B cell (primary cell): ENCODE measurements around the gene MRPL14. TPM values are rescaled to one million over a fixed set of nuclear protein-coding genes. Genes with fewer than 3 reads are reported as not detected.

Source experiments
- ATAC-seq: fragments of 200-7000 bp; cut with Tn5 transposase; one replicate; pipeline ENCODE4 v1.10.0; 2021; ENCODE audit warnings: low read depth, mild to moderate bottlenecking, moderate number of reproducible peaks, moderate library complexity
- CTCF ChIA-PET: fragments of 350-600 bp; sonication (Branson Sonifier 250); formaldehyde crosslinking; loops from one replicate; lab custom pipeline; 2021; ENCODE audit warnings: antibody characterized with exemption, inconsistent platforms; lab: Charles Lee
- POLR2A ChIA-PET: fragments of 350-600 bp; sonication (Branson Sonifier 250); formaldehyde crosslinking; loops from one replicate; lab custom pipeline; 2021; ENCODE audit warnings: antibody characterized with exemption; lab: Charles Lee
- DNase-seq: peaks from one replicate; pipeline ENCODE4 v3.0.0; 2013
- H2AFZ ChIP-seq: 2 replicates; pipeline ENCODE4 v1.6.1; 2012; ENCODE audit warnings: mild to moderate bottlenecking, low read depth, low read length; ENCODE audit not compliant: insufficient read depth, poor library complexity, severe bottlenecking
- H3K27ac ChIP-seq, 2 donors: 1 replicate in 1 of 2; 2 replicates in 1 of 2; pipeline ENCODE4 v1.5.1; 2012 to 2013; ENCODE audit warnings: low read length in 2 of 2, mild to moderate bottlenecking in 2 of 2, moderate library complexity in 1 of 2
- H3K27me3 ChIP-seq, 4 experiments: fragments of 200-600 bp in 1 of 4; sonication (generic) in 1 of 4; replicated peaks in 1 of 4; 1 replicate in 2 of 4; 2 replicates in 2 of 4; pipeline versions ENCODE4 v1.6.1 to v1.7.0; 2013 to 2016; ENCODE audit warnings: low read length in 3 of 4, mild to moderate bottlenecking in 2 of 4, mixed read lengths in 1 of 4, moderate library complexity in 1 of 4; ENCODE audit not compliant: insufficient read depth in 4 of 4, control insufficient read depth in 3 of 4; ENCODE audit errors: control extremely low read depth in 1 of 4
- H3K36me3 ChIP-seq, 2 experiments: replicated peaks in 1 of 2; 1 replicate in 1 of 2; 2 replicates in 1 of 2; pipeline versions ENCODE4 v1.6.1 to v1.7.1; 2013; ENCODE audit warnings: low read length in 1 of 2; ENCODE audit not compliant: insufficient read depth in 2 of 2, control insufficient read depth in 1 of 2; ENCODE audit errors: control extremely low read depth in 1 of 2, extremely low read depth in 1 of 2
- H3K4me1 ChIP-seq, 2 donors: fragments of 200-600 bp in 1 of 2; sonication (generic) in 1 of 2; 1 replicate in 1 of 2; 2 replicates in 1 of 2; pipeline versions ENCODE4 v1.5.1 to v1.6.1; 2013 to 2017; ENCODE audit warnings: low read length in 2 of 2; ENCODE audit not compliant: control insufficient read depth in 2 of 2, insufficient read depth in 2 of 2
- H3K4me2 ChIP-seq: replicated peaks from 2 replicates; pipeline ENCODE3; 2012; ENCODE audit warnings: mild to moderate bottlenecking, low read depth, low read length; ENCODE audit not compliant: poor library complexity, severe bottlenecking
- H3K4me3 ChIP-seq, 5 experiments: fragments of 200-600 bp in 1 of 5; sonication (generic) in 1 of 5; 1 replicate in 3 of 5; 2 replicates in 2 of 5; pipeline versions ENCODE4 v1.5.1 to v1.7.0; 2011 to 2016; ENCODE audit warnings: low read length in 4 of 5, mild to moderate bottlenecking in 4 of 5, low read depth in 2 of 5, control low read depth in 1 of 5, moderate library complexity in 1 of 5; ENCODE audit not compliant: insufficient read depth in 1 of 5; ENCODE audit errors: control extremely low read depth in 1 of 5, extremely low read depth in 1 of 5
- H3K79me2 ChIP-seq: fragments of 200-600 bp; sonication (generic); one replicate; pipeline ENCODE4 v1.6.0; 2016; ENCODE audit warnings: low read length; ENCODE audit not compliant: control insufficient read depth, insufficient read depth
- H3K9ac ChIP-seq: fragments of 200-600 bp; sonication (generic); 2 replicates; pipeline ENCODE4 v1.6.1; 2017; ENCODE audit warnings: mild to moderate bottlenecking, low read length, moderate library complexity
- H3K9me3 ChIP-seq, 3 donors: one replicate each; pipeline versions ENCODE4 v1.6.1 to v1.7.1; 2013; ENCODE audit warnings: low read length in 2 of 3; ENCODE audit not compliant: control insufficient read depth in 2 of 3, insufficient read depth in 1 of 3; ENCODE audit errors: control extremely low read depth in 1 of 3
- H4K20me1 ChIP-seq: 2 replicates; pipeline ENCODE4 v1.6.0; 2012; ENCODE audit warnings: mild to moderate bottlenecking, low read length; ENCODE audit not compliant: insufficient read depth, control insufficient read depth, poor library complexity, severe bottlenecking
- H3K27ac Mint-ChIP-seq: one replicate; pipeline ENCODE4 v1.8.0; 2021; ENCODE audit warnings: mixed read lengths
- H3K27me3 Mint-ChIP-seq: one replicate; pipeline ENCODE4 v1.8.0; 2021; ENCODE audit warnings: mixed read lengths
- H3K4me1 Mint-ChIP-seq: one replicate; pipeline ENCODE4 v1.8.0; 2021; ENCODE audit warnings: mixed read lengths
- H3K4me3 Mint-ChIP-seq: one replicate; pipeline ENCODE4 v1.8.0; 2021; ENCODE audit warnings: mixed read lengths
- H3K9me3 Mint-ChIP-seq: one replicate; pipeline ENCODE4 v1.8.0; 2022; ENCODE audit warnings: mixed read lengths; ENCODE audit not compliant: insufficient read depth
- CTCF ChIP-seq: fragments of 200-600 bp; IDR thresholded peaks from one replicate; pipeline ENCODE4 v1.8.0; 2022; ENCODE audit warnings: antibody characterized with exemption, mild to moderate bottlenecking
- EZH2 ChIP-seq: IDR thresholded peaks from 2 replicates; pipeline ENCODE4 v1.6.1; 2012; ENCODE audit warnings: borderline replicate concordance, low read depth, mild to moderate bottlenecking, moderate library complexity, low read length; ENCODE audit not compliant: insufficient read depth, poor library complexity, severe bottlenecking
- WGBS: methylation state at CpG from one replicate; pipeline ENCODE4 v1.1.5; 2013; ENCODE audit warnings: missing lambda C conversion rate; ENCODE audit not compliant: insufficient coverage; 5-methylcytosine and 5-hydroxymethylcytosine counted together
- intact Hi-C: fragments of 100-400 bp; cut with micrococcal nuclease; formaldehyde crosslinking; loops from one replicate; pipeline ENCODE4 v1.10.0; 2022
- polyA plus RNA-seq: library from polyadenylated mRNA; depleted of rRNA; stranded (reverse); fragments of >200 nt; gene quantifications from 2 replicates; pipeline ENCODE4 v1.2.3, GENCODE V29; 2012
- total RNA-seq, 2 donors: library from RNA; stranded (reverse); fragments of 120-200 nt in 1 of 2; gene quantifications; 1 replicate in 1 of 2; 2 replicates in 1 of 2; pipeline versions ENCODE4 v1.2.3 to v1.2.4, GENCODE V29; 2013 to 2022

Gene MRPL14
- total and polyA plus RNA-seq, 2 donors (not counting 1 experiment from before 2014, with no cell fraction given) = 16.7 to 23.5 TPM

- Histone ChIP-seq H3K27ac (no peak overlapping the region), H3K9ac (no peak overlapping the region), H3K4me3 (no peak overlapping the region), H4K20me1 (no peaks in the 10 kb centered on the region), H3K36me3 (no peaks in the 10 kb centered on the region), H3K9me3 (peaks cover 0 to 3% (median 0%) of the 10 kb centered on the region in 3 donors), H3K79me2 (no peaks in the 10 kb centered on the region), H3K27me3 (peaks cover 0 to 50% (median 17%) of the 10 kb centered on the region in 4 experiments), H3K4me2 (no peak overlapping the region), H3K4me1 (peaks cover 19 to 28% of the 10 kb centered on the region in 2 donors), H2AFZ (no peak overlapping the region)
- POLR2A ChIA-PET = no interaction called here
- CTCF ChIA-PET = interaction anchor here (0.9 to 9.1 kb wide), 8 partner anchors 8 to 409 kb away, joined by 3 to 128 read pairs (median 48); partner anchors contain the start of gene VEGFA
- Mint-ChIP-seq H3K4me3 (no peak overlapping the region), H3K4me1 (peaks cover 17% of the 10 kb centered on the region), H3K27me3 (peaks cover 36% of the 10 kb centered on the region), H3K9me3 (no peaks in the 10 kb centered on the region), H3K27ac (no peak overlapping the region)
- DNase-seq (no peak), ATAC-seq (no peak)
- WGBS = 13% methylated on average over 41 of the region's 49 CpGs
- TF ChIP-seq CTCF = no peak
- no peak for TF ChIP-seq EZH2
- intact Hi-C loops = no loop called here
Measured at GRCh38 chr6:44076356-44077213, 50.7 kb downstream of the MRPL14 start.
